Nephron (organoid): Measurements from ENCODE around the gene MAD2L1.
"Not testable (repeated sequence)": the region's sequence is repeated elsewhere in the genome, so short reads cannot be mapped to it uniquely, and the experiment has no call there.

Experiments used
- H3K27ac Mint-ChIP-seq, 3 experiments: 2 replicates each; pipeline ENCODE4 v1.8.0; 2020; ENCODE audit warnings: mixed read lengths in 3 of 3, mild to moderate bottlenecking in 2 of 3, moderate library complexity in 1 of 3
- H3K27me3 Mint-ChIP-seq: 2 replicates; pipeline ENCODE4 v1.8.0; 2021; ENCODE audit warnings: low read depth, mild to moderate bottlenecking, moderate library complexity, mixed read lengths
- H3K36me3 Mint-ChIP-seq: 2 replicates; pipeline ENCODE4 v1.8.0; 2020; ENCODE audit warnings: low read depth, mixed read lengths
- H3K4me1 Mint-ChIP-seq: 2 replicates; pipeline ENCODE4 v1.8.0; 2020; ENCODE audit warnings: mixed read lengths
- H3K4me3 Mint-ChIP-seq, 3 experiments: 2 replicates each; pipeline ENCODE4 v1.8.0; 2020; ENCODE audit warnings: mild to moderate bottlenecking in 3 of 3, mixed read lengths in 3 of 3, moderate library complexity in 2 of 3
- H3K9me3 Mint-ChIP-seq: 2 replicates; pipeline ENCODE4 v1.8.0; 2020; ENCODE audit warnings: mixed read lengths
- TF ChIP-seq, protein P1 (sequence below), 3 experiments: fragments of 200-600 bp; sonication (generic); IDR thresholded peaks; one replicate each; pipeline ENCODE4 v1.5.0; 2021; ENCODE audit warnings: antibody characterized with exemption in 3 of 3; ENCODE audit not compliant: unreplicated experiment in 3 of 3

The MAD2L1 gene

DNA sequence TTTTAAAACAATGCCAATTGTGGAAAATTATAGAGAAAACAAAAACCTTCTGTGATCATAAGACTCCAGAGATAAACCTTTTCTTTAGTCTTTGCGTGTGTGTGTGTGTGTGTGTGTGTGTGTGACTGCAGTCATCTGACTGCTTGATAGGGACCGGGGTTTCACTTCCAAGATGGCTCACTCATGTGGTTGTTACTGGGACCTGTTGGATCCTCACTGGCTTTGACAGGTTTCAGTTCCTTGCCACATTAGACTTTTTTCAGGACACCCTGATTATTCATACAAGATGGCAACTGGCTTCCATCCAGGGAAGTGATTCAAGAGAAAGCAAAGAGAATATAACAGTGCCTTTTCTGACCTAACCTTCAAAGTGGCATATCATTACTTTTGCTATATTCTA, 21.9 kb upstream of the MAD2L1 start:
- Mint-ChIP-seq H3K36me3 (no peaks in the 10 kb centered on the region), H3K9me3 (peaks cover 4% of the 10 kb centered on the region), H3K4me3 (no peak overlapping the region), H3K4me1 (no peaks in the 10 kb centered on the region), H3K27ac (no peak overlapping the region), H3K27me3 (no peaks in the 10 kb centered on the region)
- TF ChIP-seq, protein P1, sequence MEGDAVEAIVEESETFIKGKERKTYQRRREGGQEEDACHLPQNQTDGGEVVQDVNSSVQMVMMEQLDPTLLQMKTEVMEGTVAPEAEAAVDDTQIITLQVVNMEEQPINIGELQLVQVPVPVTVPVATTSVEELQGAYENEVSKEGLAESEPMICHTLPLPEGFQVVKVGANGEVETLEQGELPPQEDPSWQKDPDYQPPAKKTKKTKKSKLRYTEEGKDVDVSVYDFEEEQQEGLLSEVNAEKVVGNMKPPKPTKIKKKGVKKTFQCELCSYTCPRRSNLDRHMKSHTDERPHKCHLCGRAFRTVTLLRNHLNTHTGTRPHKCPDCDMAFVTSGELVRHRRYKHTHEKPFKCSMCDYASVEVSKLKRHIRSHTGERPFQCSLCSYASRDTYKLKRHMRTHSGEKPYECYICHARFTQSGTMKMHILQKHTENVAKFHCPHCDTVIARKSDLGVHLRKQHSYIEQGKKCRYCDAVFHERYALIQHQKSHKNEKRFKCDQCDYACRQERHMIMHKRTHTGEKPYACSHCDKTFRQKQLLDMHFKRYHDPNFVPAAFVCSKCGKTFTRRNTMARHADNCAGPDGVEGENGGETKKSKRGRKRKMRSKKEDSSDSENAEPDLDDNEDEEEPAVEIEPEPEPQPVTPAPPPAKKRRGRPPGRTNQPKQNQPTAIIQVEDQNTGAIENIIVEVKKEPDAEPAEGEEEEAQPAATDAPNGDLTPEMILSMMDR (IDR thresholded peaks at IDR 0.05; ENCODE audit: unreplicated experiment in 3 of 3) = no peak

DNA sequence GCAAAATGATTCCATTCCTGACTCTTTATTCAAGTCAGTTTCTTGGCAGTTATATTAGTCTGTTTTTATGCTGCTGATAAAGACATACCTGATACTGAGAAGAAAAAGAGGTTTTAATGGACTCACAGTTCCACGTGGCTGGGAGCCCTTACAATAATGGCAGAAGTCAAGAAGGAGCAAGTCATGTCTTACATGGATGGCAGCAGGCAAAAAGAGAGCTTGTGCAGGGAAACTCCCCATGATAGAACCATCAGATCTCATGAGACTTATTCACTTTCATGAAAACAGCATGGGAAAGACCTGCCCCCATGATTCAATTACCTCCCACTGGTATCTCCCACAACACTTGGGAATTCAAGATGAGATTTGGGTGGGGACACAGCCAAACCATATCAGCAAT, 21.4 kb upstream of the MAD2L1 start:
- H3K36me3 Mint-ChIP-seq, H3K9me3 Mint-ChIP-seq, H3K4me1 Mint-ChIP-seq, H3K27me3 Mint-ChIP-seq, H3K27ac Mint-ChIP-seq, H3K4me3 Mint-ChIP-seq: not testable (repeated sequence)

DNA sequence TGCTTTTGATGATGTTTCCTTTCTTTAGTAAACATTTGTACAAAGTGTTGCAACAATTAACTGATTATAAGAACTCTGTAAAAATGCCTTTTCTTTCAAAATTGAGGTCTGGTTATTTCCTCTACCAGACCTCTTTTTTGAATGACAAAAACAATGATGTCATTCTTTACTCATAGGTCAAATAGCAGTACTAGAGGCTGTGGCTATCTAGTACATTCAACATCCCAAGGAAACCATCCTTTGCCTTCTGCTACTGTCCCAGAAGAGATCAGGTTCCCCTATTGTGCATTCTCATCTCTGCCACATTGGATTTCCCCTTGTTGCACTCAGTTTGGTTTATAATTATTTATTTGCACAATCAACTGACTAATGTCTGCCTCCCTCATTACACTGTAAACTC, 19.1 kb upstream of the MAD2L1 start:
- H3K36me3 Mint-ChIP-seq = no peaks in the 10 kb centered on the region
- H3K27ac Mint-ChIP-seq = no peak overlapping the region
- H3K27me3 Mint-ChIP-seq = no peaks in the 10 kb centered on the region
- H3K9me3 Mint-ChIP-seq = peaks cover 4% of the 10 kb centered on the region
- no peaks in the 10 kb centered on the region for H3K4me1 Mint-ChIP-seq
- H3K4me3 Mint-ChIP-seq = no peak overlapping the region
- TF ChIP-seq, protein P1 (IDR thresholded peaks at IDR 0.05; ENCODE audit: unreplicated experiment in 3 of 3) = no peak

DNA sequence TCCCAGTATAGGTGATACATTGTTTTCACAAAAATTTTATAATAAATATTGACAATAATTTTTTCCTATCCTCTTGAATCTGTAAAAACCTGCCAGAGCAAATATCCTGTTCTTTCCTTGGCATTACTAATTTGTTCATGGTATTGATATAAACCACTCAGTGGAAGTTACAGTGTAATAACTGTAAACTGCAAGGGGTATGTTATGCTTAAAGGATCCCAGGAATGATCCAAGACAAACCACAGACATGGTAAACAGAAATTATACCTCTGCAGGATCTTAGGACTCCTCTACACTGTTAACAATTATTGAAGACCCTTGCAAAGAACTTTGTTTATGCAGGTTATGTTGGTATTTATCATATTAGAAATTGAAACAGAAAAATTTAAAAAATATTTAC, 17.7 kb upstream of the MAD2L1 start:
- H3K4me3 Mint-ChIP-seq = no peak overlapping the region
- peaks cover 3% of the 10 kb centered on the region for H3K9me3 Mint-ChIP-seq
- TF ChIP-seq, protein P1 (IDR thresholded peaks at IDR 0.05; ENCODE audit: unreplicated experiment in 3 of 3) = no peak
- H3K27me3 Mint-ChIP-seq = no peaks in the 10 kb centered on the region
- H3K36me3 Mint-ChIP-seq = no peaks in the 10 kb centered on the region
- no peaks in the 10 kb centered on the region for H3K4me1 Mint-ChIP-seq
- H3K27ac Mint-ChIP-seq = no peak overlapping the region

DNA sequence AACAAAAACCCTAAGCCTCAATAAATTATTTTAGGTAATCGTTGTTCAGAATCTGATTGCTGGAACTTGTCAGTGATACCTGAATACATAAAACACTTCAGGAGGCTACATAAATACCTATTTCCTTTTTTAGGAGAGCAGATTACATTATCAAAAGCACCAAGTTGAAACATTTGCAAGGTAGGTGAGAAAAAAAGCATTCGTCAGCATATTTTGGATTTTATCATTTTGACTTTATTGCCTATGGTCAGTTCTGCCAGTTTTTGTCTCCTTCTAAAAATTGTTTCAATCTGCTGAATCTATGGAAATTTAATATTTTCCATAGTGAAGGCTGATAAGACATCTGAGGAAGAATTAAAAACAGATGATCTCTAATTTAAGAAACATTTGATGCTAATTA, 16.5 kb upstream of the MAD2L1 start:
- no peaks in the 10 kb centered on the region for H3K27me3 Mint-ChIP-seq
- TF ChIP-seq, protein P1 (IDR thresholded peaks at IDR 0.05; ENCODE audit: unreplicated experiment in 3 of 3) = no peak
- no peaks in the 10 kb centered on the region for H3K4me1 Mint-ChIP-seq
- no peaks in the 10 kb centered on the region for H3K36me3 Mint-ChIP-seq
- H3K27ac Mint-ChIP-seq = no peak overlapping the region
- H3K4me3 Mint-ChIP-seq = no peak overlapping the region
- no peaks in the 10 kb centered on the region for H3K9me3 Mint-ChIP-seq

DNA sequence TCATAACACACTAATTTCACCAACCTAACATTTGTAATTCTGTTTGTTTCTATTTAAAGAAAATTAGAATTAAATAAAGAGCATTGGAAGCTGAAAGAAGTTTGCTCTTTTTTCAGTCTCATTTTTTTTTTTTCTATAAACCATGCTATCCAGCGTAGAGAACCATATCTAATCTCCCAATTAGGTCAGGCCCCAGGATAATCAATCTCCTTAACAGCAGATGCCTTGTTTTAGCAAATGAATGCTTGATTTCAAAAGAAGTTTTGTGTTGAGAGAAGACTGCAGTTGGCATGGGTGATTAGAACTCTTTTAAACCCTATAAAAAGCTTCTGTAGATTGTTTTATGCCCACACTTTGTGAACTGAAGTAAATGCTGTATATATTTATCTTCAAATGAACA, 15.6 kb upstream of the MAD2L1 start:
- Mint-ChIP-seq H3K36me3 (no peaks in the 10 kb centered on the region), H3K9me3 (no peaks in the 10 kb centered on the region), H3K27me3 (no peaks in the 10 kb centered on the region), H3K4me1 (no peaks in the 10 kb centered on the region), H3K27ac (no peak overlapping the region), H3K4me3 (no peak overlapping the region)
- TF ChIP-seq, protein P1 (IDR thresholded peaks at IDR 0.05; ENCODE audit: unreplicated experiment in 3 of 3) = no peak
